Transverse colon (tissue), 3 donors: ENCODE measurements around the gene COQ10B.
"Not testable (repeated sequence)": the region's sequence is repeated elsewhere in the genome, so short reads cannot be mapped to it uniquely, and the experiment has no call there.

Source experiments
- POLR2A ChIP-seq: fragments of 450-650 bp; IDR thresholded peaks from one replicate; pipeline ENCODE4 v1.6.1; 2016; ENCODE audit warnings: antibody characterized with exemption, mild to moderate bottlenecking, moderate library complexity
- TF ChIP-seq, protein P1 (sequence below), 5 experiments: fragments of 200-600 bp in 3 of 5; fragments of 450-650 bp in 2 of 5; sonication (generic) in 3 of 5; IDR thresholded peaks; 1 replicate in 2 of 5; 2 replicates in 3 of 5; pipeline ENCODE4 v1.5.1; 2016 to 2017; ENCODE audit warnings: antibody characterized with exemption in 5 of 5, inconsistent platforms in 3 of 5, mild to moderate bottlenecking in 2 of 5, moderate library complexity in 1 of 5

DNA sequence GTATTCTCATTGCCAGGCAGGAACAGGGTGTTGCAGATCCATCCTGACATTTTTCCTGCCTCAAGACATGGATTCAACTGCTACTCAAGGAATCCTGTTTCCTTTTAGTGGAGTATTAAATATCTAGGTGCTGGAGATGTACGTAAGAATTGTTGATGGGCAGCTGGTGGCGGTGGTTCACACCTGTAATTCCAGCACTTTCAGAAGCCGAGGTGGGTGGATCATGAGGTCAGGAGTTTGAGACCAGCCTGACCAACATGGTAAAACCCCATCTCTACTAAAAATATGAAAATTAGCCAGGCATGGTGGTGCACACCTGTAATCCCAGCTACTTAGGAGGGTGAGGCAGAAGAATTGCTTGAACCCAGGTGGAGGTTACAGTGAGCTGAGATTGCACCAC, 30.9 kb downstream of the COQ10B start:
- TF ChIP-seq, protein P1, sequence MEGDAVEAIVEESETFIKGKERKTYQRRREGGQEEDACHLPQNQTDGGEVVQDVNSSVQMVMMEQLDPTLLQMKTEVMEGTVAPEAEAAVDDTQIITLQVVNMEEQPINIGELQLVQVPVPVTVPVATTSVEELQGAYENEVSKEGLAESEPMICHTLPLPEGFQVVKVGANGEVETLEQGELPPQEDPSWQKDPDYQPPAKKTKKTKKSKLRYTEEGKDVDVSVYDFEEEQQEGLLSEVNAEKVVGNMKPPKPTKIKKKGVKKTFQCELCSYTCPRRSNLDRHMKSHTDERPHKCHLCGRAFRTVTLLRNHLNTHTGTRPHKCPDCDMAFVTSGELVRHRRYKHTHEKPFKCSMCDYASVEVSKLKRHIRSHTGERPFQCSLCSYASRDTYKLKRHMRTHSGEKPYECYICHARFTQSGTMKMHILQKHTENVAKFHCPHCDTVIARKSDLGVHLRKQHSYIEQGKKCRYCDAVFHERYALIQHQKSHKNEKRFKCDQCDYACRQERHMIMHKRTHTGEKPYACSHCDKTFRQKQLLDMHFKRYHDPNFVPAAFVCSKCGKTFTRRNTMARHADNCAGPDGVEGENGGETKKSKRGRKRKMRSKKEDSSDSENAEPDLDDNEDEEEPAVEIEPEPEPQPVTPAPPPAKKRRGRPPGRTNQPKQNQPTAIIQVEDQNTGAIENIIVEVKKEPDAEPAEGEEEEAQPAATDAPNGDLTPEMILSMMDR (IDR thresholded peaks at IDR 0.05), result not testable (repeated sequence)
- TF ChIP-seq POLR2A, result not testable (repeated sequence)
